CD4-positive, alpha-beta T cell treated with Interferon gamma for 1 hour (primary cell): ENCODE measurements around the gene SPON1.
"Not testable (repeated sequence)": the region's sequence is repeated elsewhere in the genome, so short reads cannot be mapped to it uniquely, and the experiment has no call there.

Source experiments
- DNase-seq: peaks from one replicate; pipeline ENCODE4 v3.0.0-alpha.2; 2020

The SPON1 gene

DNA sequence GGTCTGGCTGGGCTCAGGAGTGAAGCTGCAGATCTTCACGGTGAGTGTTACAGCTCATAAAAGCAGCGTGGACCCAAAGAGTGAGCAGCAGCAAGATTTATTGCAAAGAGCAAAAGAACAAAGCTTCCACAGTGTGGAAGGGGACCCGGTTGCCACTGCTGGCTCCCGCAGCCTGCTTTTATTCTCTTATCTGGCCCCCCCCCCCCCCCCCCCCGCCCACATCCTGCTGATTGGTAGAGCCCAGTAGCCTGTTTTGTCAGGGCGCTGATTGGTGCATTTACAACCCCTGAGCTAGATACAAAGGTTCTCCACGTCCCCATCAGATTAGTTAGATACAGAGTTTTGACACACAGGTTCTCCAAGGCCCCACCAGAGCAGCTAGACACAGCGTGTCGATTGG is 128.1 kb downstream of the SPON1 start:
- not testable (repeated sequence) for DNase-seq

DNA sequence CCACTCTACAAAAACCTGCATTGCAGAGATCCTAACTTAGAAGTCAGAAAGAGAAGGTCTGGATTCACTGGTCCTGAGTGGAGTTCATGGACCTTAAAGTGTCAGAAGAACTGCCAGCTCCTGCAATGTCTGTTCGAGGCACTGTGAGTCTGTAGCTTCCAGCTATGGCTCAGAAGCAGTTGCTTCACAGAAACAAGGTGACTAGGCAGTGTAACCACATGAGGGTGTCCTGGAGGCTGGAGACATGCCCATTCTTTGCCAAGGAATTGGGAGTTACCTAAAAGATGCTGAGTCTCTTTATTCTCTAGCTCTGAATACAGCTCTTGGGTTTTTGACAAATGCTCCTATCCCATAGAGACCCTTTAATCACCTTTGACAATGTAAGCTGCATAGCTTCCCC is 130.5 kb downstream of the SPON1 start:
- no peak for DNase-seq

DNA sequence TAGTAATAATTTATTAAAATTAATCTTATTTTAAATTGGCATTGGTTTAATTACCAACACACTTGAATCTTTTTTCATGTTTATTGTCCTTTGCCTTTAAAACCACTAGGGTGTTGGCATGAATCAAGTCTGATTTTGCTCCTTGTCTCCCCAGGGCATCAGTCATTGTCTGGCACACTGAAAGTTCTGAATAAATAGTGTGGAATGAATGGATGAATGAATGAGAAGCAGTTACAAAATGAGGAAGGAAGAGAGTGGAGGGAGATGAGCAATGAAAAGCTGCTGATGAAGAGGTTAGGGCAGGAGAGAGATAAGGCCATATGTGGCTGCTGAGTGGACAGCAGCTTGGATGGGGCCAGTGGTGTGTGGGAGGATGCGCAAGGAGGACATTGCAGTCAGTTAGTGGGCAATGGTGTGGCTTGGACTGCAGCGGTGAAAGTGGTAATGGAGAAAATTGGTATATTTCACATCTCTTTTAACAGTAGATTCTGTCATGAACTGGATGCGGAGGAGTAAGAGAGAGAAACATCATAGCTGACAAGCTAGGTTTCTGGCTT is 132.0 kb downstream of the SPON1 start:
- no peak for DNase-seq

DNA sequence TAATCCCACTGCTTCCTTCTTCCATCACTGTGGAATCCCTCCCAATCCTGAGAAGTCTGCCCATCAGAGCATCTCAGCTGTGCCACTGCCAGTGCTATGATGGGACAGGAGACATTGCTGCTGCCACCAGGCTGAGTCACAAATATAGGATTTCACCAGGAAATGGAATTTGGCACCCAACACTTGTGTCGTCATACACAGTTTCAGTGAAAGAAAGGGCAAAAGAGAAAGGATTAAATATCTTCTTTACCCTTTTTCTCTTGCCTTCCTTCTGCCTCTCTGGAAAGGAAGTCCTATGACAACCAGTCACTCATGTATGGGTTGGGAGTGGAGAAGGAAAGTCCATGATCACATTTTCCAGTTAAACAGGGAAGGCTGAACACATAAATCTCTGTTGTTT is 133.4 kb downstream of the SPON1 start:
- no peak for DNase-seq

DNA sequence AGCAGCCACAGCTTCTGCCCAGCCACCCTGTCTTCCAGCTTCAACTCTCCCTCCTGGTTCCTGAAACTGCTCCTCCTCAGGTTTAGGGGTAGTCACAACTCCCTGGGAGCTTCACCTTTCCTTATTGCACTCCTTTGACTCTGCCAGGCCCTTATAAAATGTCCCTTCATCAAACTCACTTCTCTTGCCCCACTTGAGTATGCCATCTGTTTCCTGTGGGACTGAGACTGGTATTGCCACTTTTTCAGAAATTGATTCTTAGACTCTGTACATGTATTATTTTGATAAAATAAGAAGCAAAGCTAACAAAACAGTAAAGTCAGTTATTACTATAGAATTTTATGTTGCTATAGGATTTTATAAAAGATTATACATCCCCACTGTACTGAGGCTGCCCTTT is 134.1 kb downstream of the SPON1 start:
- no peak for DNase-seq

DNA sequence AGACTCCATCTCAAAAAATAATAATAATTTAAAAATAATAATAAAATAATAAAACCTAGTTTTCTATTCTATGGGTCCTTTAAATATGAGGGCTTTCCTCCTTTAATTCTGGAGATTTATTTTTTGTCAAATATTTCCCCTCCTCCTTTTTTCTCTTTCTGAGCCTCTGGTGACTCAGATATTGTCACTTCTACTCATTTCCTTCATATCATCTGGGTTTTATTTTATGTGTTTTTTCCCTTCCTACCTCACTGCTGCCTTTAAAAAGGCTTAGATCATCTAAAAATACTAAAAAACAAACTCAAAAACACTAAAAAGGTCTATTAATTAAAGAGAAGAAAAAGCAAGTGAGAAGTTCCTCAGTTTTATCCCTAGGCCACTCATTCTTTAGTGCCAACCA is 138.9 kb downstream of the SPON1 start:
- no peak for DNase-seq

DNA sequence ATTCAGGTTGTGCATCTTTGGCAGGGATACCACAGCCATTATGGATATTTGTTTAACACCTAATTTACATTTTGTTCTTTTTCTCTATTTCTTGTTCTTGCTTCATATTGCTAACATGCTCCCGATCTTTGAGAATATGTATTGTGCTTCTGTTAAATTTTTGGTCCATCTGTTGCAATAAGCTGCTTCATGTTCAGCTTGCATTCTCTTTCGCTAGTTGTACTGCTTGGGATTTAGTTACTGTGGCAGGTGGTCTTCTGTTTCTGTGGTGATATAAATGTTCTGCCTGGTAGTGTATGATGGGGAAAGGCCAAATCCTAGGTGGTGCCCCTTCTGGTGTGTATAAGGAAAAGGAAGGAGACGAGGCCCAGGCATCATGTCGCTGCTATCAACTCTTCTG is 140.2 kb downstream of the SPON1 start:
- no peak for DNase-seq

DNA sequence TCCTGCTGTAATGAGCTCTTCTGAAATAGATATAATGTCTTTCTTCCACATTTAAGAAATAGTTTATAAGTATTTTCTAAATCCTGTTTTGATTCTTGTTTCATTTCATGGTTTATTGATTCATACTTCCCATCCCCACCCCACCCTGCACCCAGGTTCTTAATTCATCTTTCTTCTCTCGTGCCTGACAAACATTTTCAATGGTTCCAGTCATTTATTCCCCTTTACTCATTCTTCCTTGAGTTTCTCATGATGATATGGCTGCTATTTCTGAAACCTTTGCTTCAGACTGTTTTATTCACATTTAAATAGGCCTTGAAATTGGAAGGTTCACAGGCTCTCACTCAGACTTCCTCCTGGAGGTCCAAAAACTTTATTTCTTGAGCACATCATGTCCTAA is 142.9 kb downstream of the SPON1 start:
- DNase-seq, result no peak

DNA sequence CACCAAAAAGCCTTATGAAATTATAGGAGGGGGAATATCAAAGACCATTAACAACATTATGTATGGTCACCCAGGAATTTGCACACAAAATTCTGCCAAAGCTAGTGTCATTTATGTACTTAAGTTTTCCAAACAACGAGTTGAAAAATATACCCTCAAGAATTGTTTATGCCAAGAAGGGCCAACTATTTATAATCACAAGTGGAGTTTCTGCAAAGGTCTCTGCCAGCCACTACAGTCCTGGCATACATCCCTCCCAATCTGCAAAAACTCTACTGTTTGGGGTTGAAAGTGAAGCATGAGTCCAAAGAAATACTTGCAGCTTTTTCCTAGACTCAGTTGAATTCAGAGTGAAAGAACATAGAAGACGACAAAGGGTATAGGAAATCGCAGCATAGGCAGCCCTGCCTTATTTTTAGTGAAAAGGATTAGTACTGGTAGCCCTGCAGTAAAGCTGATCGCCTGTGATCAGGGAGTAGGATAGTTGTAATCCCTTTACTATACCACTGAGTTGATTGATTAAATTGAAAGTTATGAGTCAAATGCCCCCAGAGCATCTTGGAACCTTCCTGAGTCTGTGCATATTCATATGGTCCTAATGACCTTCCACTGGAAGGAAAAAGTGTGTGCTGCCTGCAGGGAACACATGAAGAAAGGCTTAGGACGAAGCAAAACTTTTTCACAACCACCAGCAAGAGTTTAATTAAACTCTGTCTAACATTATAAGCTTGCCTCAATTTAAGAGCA is 144.0 kb downstream of the SPON1 start:
- no peak for DNase-seq

DNA sequence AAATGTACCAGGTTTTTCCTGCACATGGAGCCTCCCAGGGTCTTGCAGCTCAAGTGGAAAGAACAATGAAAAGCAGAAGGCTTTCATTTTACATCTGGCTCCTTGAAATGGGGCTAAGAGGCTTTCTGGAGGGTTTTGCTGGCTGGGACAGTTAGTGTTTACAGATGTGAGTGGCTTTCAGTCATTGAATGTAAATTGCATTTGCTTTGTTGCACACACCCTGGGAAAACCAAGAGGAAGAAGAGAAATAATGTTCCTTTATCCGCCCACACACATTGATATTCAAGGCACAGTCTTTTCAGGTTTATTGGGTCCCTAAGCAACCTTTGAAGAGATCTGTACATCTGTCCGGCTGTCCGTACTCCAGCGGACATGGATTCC is 144.5 kb downstream of the SPON1 start:
- no peak for DNase-seq

DNA sequence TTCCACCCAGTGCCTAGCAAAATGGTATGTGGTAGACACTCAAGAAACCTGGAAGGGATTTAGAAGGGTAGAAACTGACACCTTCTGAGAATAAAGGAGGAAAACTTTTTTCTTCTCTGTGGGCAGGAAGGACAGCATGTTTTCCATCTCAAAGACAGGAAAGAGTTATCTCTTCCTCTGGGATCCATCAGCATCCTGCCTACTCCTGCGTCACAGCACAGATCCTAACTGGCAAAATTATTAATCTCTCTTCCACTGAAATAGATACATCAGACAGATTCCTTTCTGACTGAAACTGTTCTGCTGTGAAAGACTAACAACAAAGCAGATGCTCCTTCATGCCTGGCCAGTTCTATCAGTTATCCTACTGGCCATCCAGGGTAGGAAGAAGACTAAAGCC is 147.2 kb downstream of the SPON1 start:
- DNase-seq, result no peak

DNA sequence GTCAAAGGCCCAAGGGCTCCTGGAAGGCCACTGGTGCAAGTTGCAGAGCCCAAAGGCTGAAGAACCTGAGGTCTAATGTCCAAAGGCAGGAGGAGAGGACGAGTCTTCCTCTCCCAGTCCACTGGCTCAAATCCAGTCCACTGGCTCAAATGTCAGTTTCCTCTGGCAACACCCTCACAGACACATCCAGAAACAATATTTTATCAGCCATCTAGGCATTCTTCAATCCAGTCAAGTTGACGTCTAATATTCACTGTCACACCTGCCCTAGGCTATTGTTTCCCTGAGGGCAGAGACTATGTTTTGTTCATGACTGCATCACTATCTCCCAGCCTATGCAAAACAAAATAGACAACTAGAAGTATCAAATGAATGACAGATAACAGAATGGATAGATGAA is 148.1 kb downstream of the SPON1 start:
- no peak for DNase-seq

DNA sequence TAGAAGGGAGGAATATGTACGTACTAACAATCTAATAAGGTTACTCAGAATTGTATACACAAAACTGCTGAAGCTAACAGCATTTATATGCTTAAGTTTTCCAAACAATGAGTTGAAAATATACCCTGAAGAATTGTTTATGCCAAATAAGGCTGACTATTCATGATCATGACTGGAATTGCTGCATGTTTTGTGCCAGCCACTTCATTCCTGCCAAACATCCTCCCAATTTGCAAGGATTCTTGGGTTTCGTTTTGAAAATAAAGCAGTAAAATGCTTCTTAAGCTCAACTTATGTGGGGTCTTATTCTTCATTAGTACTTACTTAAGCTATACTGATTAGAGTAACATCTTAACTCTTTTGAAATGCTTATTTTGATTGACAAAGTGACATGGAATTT is 149.0 kb downstream of the SPON1 start:
- DNase-seq, result no peak

DNA sequence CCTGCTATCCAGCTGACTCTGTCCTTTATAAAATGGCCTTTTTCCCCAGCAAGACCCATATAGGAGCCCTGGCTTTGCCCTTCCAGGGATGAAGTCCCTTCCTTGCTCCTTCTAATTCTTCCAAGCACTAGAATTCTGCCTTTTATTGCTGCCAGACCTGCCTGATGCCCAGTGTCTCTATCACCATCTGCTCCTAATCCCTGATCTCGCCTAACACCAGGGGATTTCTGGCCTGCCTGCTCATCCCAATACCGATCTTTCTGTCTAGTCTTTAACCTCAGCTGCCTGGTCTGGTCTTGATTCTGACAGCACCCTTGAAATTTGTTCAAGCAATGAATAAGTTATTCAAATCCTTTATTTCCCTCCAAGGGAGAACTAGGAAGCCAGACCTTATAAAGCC is 150.2 kb downstream of the SPON1 start:
- no peak for DNase-seq

DNA sequence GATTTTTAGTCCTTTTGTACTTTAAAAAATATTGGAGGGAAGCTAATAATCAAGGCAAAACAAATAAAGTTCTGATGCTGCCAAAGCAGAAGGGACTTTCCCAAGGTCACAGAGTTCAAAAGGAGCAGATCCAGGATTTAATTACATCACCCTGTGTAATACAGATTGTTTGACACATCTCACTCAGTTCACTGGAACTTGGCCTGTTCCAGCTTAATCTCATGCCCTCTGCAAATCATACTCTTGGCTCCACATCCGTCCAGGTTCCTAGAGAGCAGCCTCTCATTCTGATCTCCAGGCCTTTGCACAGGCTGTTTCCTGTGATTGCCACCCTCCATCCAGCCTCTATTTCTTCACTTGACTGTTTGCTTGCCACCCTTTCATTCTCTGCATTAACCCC is 151.7 kb downstream of the SPON1 start:
- no peak for DNase-seq

DNA sequence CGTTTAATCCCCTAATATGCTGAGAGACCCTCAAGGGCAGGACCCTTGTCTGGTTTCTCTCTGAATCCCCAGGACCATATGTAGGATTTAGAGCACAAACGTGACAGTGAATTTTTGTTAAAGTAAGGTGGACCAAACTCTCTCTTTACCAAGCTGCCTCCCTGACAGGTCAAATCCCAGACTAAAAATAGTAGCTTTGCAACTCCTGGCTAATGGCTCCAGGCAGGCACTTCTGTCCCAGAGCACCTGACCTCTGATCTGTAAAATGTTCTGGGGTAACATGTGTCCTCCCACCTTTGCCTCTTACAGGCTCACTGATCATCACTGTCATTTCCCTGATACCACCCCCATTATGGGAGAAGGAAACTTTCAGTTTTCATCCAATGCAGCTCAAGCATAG is 152.3 kb downstream of the SPON1 start:
- no peak for DNase-seq

DNA sequence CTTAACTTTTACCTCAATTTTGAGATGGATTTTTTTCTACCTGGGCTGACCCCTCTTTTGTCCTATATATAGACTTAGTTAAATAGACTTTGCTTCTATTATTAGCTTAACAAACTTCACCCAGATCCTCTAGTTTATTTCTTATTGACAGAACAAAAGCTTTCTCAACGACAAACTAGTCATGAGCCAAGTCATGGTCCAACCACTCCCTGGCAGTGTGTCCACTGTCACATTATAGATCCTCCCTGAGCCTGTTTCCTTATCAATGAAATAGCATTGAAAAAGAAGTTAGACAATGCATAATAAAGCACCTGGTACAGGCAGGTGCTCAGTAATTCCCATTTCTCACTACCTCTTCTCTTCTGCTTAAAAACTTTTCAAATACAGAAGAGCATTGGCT is 155.1 kb downstream of the SPON1 start:
- no peak for DNase-seq

DNA sequence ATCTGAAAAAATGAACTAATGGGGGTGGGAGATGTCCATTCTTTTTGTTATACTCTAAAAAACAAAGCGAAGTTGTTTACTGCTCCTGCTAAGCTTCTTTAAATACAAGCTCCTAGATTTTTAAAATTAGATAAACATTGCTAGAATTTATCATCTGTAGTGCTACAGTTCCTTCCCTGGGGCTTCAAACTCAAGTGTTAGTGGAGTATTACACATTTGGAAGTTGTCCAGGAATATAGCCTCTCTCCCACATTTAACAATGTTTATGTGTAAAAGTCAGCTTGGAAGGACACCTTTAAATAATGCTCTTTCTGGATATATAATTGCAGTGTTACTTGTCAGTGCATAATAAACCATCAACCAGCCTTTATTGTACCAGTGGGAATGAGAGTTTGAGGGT is 155.5 kb downstream of the SPON1 start:
- no peak for DNase-seq

DNA sequence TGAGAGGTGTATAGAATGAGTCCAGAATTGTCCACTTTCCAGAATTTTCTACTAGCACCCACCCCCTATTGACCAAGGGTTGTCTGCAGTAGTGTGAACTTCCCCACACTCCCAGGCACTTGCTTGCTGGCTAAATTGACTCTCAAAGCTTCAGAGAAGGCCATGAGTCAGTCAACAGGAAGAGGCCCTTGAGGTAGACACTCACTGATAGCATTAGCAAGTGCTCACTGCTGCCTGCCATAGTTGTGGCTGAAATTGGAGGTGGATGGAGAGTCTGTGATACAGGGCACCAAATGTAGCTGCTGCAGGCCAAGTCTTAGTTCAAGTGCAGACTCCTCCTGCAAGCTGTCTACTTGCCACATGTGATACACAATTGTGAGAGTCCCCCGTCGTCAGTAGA is 156.8 kb downstream of the SPON1 start:
- no peak for DNase-seq

DNA sequence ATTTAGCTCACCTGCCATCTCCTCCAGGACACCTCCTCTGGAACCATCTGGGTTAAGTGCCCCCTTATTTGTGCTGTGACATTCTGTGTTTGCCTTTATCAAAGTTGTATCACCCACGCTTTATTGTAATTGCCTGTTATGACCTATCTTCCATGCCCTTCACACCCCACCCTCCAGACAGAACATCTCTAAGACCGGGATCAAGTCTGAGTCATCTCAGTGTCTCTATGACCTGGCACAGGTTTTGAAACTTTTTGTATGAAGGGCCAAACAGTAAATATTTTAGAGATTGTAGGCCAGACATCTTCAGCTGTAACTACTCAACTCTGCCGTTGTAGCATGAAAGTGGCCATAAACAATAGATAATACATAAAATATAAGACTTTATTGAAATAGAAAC is 161.8 kb downstream of the SPON1 start:
- DNase-seq, result no peak

DNA sequence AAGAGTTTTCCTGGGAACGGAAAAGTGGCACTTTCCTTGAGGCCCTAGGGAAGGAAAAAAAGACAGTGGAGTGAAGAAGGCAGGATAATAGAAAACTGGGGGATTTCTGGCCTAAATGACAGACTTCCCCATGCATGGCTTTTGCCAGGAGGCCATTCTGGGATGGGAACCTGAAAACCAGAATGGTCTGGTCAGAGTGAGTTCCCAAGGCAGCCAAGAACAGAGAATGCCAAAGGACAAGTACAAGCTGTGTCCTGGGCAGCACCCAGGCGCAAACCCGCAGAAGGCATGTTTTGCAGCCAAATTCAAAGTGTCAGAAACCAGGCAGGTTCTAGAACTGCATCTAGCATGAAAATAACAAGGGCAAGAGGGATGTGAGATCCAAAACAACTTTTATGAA is 162.4 kb downstream of the SPON1 start:
- no peak for DNase-seq

DNA sequence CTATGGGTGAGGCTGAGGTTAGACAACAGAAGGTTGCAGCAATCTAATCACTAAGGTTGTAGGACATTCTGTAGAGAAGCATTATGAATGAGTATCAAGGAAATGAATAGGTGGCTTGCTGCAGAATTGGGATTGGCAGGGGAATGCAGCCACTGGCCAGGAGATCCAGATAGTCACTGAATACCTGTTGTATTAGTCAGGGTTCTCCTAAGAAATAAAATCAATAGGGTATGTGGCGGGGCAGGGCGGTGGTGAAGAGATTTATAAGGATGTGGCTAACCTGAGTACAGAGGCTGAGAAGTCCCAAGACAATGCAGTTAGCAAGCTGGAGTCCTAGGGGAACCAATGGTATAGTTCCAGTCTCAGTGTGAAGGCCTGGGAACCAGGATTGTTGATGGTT is 163.0 kb downstream of the SPON1 start:
- no peak for DNase-seq

DNA sequence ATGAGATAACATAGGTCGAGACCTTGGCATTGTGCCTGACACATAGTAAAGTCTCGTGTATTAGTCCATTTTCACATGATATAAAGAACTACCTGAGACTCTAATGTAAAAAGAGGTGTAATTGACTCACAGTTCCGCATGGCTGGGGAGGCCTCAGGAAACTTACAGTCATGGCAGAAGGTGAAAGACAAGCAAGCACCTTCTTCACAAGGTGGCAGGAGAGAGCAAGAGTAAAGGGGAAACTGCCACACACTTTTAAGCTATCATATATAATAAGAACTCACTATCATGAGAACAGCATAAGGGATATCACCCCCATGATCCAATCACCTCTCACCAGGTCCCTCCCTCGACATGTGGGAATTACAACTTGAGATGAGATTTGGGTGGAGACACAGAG is 165.2 kb downstream of the SPON1 start:
- no peak for DNase-seq

DNA sequence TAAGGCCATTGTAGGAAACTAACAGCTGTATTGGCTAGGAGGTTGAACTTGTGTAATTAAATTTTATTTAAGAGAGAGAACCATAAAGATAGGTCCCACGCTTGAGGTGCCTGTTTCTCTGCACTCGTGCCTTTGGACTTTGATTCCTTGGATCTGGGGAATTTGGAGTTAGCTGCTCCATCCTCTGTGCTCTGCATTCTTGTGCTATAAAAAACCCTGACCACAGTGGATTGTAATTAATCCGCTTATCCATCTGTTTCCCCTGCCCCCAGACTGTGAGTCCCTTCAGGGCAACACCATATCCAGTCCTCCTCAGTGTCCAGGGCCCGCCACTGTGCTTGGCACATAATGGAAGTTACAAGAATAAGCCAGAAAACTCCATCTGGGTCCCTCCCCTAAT is 169.8 kb downstream of the SPON1 start:
- DNase-seq, result no peak

DNA sequence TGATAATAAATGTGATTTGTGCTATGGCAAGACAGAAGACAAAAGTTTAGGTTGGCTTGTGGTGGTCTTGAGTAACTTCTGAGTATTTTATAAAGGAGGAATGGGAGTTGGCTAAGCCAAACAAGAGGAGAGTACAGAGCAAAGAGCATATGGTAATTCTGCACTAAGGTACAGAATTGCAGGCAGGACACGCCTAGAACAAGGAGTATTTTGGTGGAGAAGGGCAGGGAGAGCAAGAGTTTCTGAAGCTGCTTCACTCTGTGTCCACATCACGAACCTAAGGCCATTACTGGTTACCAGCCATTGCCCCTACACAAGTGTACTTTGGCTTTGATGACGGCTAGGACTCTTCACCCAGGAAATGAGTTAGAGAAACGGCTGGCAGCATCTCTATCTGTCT is 170.9 kb downstream of the SPON1 start:
- no peak for DNase-seq
